Neural cell (in vitro differentiated cells): ENCODE measurements around the gene MN1. TPM values are rescaled to one million over a fixed set of nuclear protein-coding genes. Genes with fewer than 3 reads are reported as not detected.

Experiments used
- H2AFZ ChIP-seq: fragments of 200-600, 300-800 bp; sonication (generic), shearing (Covaris generic); 2 replicates; pipeline ENCODE4 v1.6.0; 2014; ENCODE audit warnings: low read depth, mild to moderate bottlenecking, antibody characterized with exemption, low read length, moderate library complexity
- H3F3A ChIP-seq: fragments of 200-600 bp; shearing (Covaris generic); 2 replicates; pipeline ENCODE4 v1.6.1; 2016; ENCODE audit warnings: mild to moderate bottlenecking, moderate library complexity, mixed read lengths, antibody characterized with exemption, low read length; ENCODE audit not compliant: insufficient read depth, poor library complexity, severe bottlenecking
- H3K27ac ChIP-seq: fragments of 200-600, 300-800 bp; sonication (generic), shearing (Covaris generic); 2 replicates; pipeline ENCODE4 v1.5.1; 2014; ENCODE audit warnings: mild to moderate bottlenecking, low read length, moderate library complexity
- H3K27me3 ChIP-seq: fragments of 300-800, 200-600 bp; sonication (generic), shearing (Covaris generic); 2 replicates; pipeline ENCODE4 v1.6.0; 2014; ENCODE audit warnings: mild to moderate bottlenecking, low read depth, low read length, moderate library complexity; ENCODE audit not compliant: insufficient read depth
- H3K36me3 ChIP-seq: fragments of 300-800, 200-600 bp; sonication (generic), shearing (Covaris generic); 2 replicates; pipeline ENCODE4 v1.5.1; 2014; ENCODE audit warnings: mild to moderate bottlenecking, antibody characterized with exemption, low read length, moderate library complexity; ENCODE audit not compliant: insufficient read depth
- H3K4me2 ChIP-seq: fragments of 300-800, 200-600 bp; sonication (generic), shearing (Covaris generic); 2 replicates; pipeline ENCODE4 v1.6.0; 2014; ENCODE audit warnings: mild to moderate bottlenecking, low read length
- H3K4me3 ChIP-seq: fragments of 300-800, 200-600 bp; sonication (generic), shearing (Covaris generic); 2 replicates; pipeline ENCODE4 v1.5.1; 2014; ENCODE audit warnings: mild to moderate bottlenecking, low read length, moderate library complexity
- H3K79me2 ChIP-seq: fragments of 200-600 bp; shearing (Covaris generic); replicated peaks from 2 replicates; pipeline ENCODE4 v1.6.0; 2014; ENCODE audit warnings: mild to moderate bottlenecking, low read length, moderate library complexity; ENCODE audit not compliant: insufficient read depth
- H3K9ac ChIP-seq: fragments of 300-800, 200-600 bp; sonication (generic), shearing (Covaris generic); 2 replicates; pipeline ENCODE4 v1.6.1; 2016; ENCODE audit warnings: mild to moderate bottlenecking, low read length, mixed read lengths
- H3K9me2 ChIP-seq: fragments of 200-600 bp; shearing (Covaris generic); 2 replicates; pipeline ENCODE4 v1.6.1; 2016; ENCODE audit warnings: mild to moderate bottlenecking, low read length, mixed read lengths; ENCODE audit not compliant: insufficient read depth
- H3K9me3 ChIP-seq: fragments of 200-600, 300-800 bp; sonication (generic), shearing (Covaris generic); 2 replicates; pipeline ENCODE4 v1.6.1; 2016; ENCODE audit warnings: mild to moderate bottlenecking, mixed run types, low read length, moderate library complexity, mixed read lengths
- H4K20me1 ChIP-seq: fragments of 200-600 bp; shearing (Covaris generic); 2 replicates; pipeline ENCODE4 v1.6.1; 2016; ENCODE audit warnings: mild to moderate bottlenecking, mixed run types; ENCODE audit not compliant: insufficient read depth
- EZH2 ChIP-seq: fragments of 200-600, 300-800 bp; shearing (Covaris generic), sonication (generic); IDR thresholded peaks from 2 replicates; pipeline ENCODE4 v1.6.1; 2014; ENCODE audit warnings: antibody characterized with exemption, low read length, borderline replicate concordance, mild to moderate bottlenecking; ENCODE audit not compliant: insufficient read depth, poor library complexity, severe bottlenecking
- POLR2AphosphoS5 ChIP-seq: IDR thresholded peaks from 2 replicates; pipeline ENCODE4 v1.6.1; 2012
- SMC3 ChIP-seq: fragments of 450-650 bp; conservative IDR thresholded peaks from 2 replicates; pipeline ENCODE4 v1.6.1; 2014; ENCODE audit warnings: antibody characterized with exemption, mild to moderate bottlenecking, moderate library complexity; ENCODE audit not compliant: poor library complexity
- polyA plus RNA-seq: library from polyadenylated mRNA; depleted of rRNA; stranded (reverse); fragments of >200 nt; gene quantifications from 2 replicates; pipeline ENCODE4 v1.2.3, GENCODE V29; 2014
- TF ChIP-seq, protein P1 (sequence below): fragments of 450-650 bp; IDR thresholded peaks from 2 replicates; pipeline ENCODE4 v1.5.1; 2014; ENCODE audit warnings: antibody characterized with exemption, mild to moderate bottlenecking, moderate library complexity; ENCODE audit not compliant: poor library complexity, severe bottlenecking
- TF ChIP-seq, protein P2 (sequence below): IDR thresholded peaks from 2 replicates; pipeline ENCODE4 v1.6.1; 2012; ENCODE audit warnings: borderline replicate concordance

Gene MN1
- polyA plus RNA-seq, 1 donor from 2014 or later = 7.3 TPM

- TF ChIP-seq, protein P1, sequence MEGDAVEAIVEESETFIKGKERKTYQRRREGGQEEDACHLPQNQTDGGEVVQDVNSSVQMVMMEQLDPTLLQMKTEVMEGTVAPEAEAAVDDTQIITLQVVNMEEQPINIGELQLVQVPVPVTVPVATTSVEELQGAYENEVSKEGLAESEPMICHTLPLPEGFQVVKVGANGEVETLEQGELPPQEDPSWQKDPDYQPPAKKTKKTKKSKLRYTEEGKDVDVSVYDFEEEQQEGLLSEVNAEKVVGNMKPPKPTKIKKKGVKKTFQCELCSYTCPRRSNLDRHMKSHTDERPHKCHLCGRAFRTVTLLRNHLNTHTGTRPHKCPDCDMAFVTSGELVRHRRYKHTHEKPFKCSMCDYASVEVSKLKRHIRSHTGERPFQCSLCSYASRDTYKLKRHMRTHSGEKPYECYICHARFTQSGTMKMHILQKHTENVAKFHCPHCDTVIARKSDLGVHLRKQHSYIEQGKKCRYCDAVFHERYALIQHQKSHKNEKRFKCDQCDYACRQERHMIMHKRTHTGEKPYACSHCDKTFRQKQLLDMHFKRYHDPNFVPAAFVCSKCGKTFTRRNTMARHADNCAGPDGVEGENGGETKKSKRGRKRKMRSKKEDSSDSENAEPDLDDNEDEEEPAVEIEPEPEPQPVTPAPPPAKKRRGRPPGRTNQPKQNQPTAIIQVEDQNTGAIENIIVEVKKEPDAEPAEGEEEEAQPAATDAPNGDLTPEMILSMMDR = no peak
These were observed 28.1 kb upstream of the MN1 start (continued) for GRCh38 chr22:27829620-27830019.

GRCh38 chr22:27827604-27828587, 26.3 kb upstream of the MN1 start:
- Histone ChIP-seq H3K9ac (no peak overlapping the region), H3K4me3 (no peak overlapping the region), H3K4me2 (no peak overlapping the region), H2AFZ (no peak overlapping the region), H3K79me2 (no peaks in the 10 kb centered on the region), H3K27ac (no peak overlapping the region), H3F3A (no peaks in the 10 kb centered on the region), H4K20me1 (no peaks in the 10 kb centered on the region), H3K9me2 (no peaks in the 10 kb centered on the region), H3K27me3 (no peaks in the 10 kb centered on the region), H3K36me3 (no peaks in the 10 kb centered on the region), H3K9me3 (no peaks in the 10 kb centered on the region)
- TF ChIP-seq EZH2 = no peak
- TF ChIP-seq, protein P2, sequence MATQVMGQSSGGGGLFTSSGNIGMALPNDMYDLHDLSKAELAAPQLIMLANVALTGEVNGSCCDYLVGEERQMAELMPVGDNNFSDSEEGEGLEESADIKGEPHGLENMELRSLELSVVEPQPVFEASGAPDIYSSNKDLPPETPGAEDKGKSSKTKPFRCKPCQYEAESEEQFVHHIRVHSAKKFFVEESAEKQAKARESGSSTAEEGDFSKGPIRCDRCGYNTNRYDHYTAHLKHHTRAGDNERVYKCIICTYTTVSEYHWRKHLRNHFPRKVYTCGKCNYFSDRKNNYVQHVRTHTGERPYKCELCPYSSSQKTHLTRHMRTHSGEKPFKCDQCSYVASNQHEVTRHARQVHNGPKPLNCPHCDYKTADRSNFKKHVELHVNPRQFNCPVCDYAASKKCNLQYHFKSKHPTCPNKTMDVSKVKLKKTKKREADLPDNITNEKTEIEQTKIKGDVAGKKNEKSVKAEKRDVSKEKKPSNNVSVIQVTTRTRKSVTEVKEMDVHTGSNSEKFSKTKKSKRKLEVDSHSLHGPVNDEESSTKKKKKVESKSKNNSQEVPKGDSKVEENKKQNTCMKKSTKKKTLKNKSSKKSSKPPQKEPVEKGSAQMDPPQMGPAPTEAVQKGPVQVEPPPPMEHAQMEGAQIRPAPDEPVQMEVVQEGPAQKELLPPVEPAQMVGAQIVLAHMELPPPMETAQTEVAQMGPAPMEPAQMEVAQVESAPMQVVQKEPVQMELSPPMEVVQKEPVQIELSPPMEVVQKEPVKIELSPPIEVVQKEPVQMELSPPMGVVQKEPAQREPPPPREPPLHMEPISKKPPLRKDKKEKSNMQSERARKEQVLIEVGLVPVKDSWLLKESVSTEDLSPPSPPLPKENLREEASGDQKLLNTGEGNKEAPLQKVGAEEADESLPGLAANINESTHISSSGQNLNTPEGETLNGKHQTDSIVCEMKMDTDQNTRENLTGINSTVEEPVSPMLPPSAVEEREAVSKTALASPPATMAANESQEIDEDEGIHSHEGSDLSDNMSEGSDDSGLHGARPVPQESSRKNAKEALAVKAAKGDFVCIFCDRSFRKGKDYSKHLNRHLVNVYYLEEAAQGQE = no peak

DNA sequence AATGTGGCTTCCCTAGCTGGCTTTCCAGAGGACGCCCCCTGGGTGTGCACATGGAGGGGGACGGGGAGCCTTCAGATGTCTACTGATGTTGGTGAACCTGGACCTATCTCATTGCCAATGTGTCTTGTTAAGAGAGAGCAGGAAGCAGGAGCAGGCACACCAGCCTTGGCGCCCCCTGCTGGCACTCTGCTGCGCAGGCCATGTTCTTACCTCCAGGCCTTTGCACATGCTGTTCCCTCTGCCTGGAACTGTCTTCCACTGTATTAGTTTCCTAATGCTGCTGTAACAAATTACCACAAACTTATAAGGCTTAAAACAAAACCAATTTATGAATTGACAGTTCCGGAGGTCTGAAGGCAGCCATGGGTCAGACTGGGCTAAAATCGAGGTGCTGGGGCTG, 23.6 kb upstream of the MN1 start:
- H3K4me3 ChIP-seq = no peak overlapping the region
- H3K9ac ChIP-seq = no peak overlapping the region
- no peaks in the 10 kb centered on the region for H3K9me3 ChIP-seq
- no peak overlapping the region for H2AFZ ChIP-seq
- TF ChIP-seq SMC3 = no peak
- TF ChIP-seq EZH2 = no peak
- TF ChIP-seq, protein P1 = no peak
- no peak for TF ChIP-seq POLR2AphosphoS5
- no peak overlapping the region for H3K27ac ChIP-seq
- no peaks in the 10 kb centered on the region for H3K79me2 ChIP-seq
- no peak overlapping the region for H3K4me2 ChIP-seq
- H4K20me1 ChIP-seq = no peaks in the 10 kb centered on the region
- H3K9me2 ChIP-seq = no peaks in the 10 kb centered on the region
- no peaks in the 10 kb centered on the region for H3F3A ChIP-seq
- no peaks in the 10 kb centered on the region for H3K27me3 ChIP-seq
- no peaks in the 10 kb centered on the region for H3K36me3 ChIP-seq
